OCI-LY1 (cell line): ENCODE data around the gene ELOVL1.

ENCODE experiments used
- EZH2 ChIP-seq: fragments of 200-600 bp; sonication (generic), shearing (Covaris generic); IDR thresholded peaks from 2 replicates; pipeline ENCODE4 v1.8.0; 2017; ENCODE audit warnings: borderline replicate concordance, mixed run types, mild to moderate bottlenecking, antibody characterized with exemption, low read length, moderate library complexity, mixed read lengths
- TF ChIP-seq, protein P1 (sequence below): fragments of 200-600 bp; sonication (generic), shearing (Covaris generic); IDR thresholded peaks from 2 replicates; pipeline ENCODE4 v1.5.1; 2017; ENCODE audit warnings: mild to moderate bottlenecking, antibody characterized with exemption, low read length, moderate library complexity, mixed read lengths

DNA sequence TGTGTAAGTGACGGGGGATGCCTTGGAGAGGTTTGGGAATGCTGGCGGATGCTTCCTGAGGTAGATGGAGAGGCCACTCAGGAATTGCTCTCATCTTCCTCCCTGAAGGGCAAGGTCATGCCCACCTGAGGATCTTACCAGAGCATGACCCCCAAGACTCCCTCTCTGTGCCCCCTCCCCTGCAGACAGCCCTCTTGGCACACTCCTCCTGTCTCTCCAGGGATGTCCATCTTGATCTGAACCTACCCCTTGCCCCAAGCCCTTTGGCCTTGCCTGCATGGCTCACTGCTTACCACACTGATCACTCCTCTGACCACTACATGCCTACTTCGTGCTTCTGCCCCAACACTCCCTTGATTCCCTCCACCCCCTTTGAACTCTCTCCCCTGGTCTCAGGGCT is 48.0 kb downstream of the ELOVL1 start:
- TF ChIP-seq EZH2: no peak
- TF ChIP-seq, protein P1, sequence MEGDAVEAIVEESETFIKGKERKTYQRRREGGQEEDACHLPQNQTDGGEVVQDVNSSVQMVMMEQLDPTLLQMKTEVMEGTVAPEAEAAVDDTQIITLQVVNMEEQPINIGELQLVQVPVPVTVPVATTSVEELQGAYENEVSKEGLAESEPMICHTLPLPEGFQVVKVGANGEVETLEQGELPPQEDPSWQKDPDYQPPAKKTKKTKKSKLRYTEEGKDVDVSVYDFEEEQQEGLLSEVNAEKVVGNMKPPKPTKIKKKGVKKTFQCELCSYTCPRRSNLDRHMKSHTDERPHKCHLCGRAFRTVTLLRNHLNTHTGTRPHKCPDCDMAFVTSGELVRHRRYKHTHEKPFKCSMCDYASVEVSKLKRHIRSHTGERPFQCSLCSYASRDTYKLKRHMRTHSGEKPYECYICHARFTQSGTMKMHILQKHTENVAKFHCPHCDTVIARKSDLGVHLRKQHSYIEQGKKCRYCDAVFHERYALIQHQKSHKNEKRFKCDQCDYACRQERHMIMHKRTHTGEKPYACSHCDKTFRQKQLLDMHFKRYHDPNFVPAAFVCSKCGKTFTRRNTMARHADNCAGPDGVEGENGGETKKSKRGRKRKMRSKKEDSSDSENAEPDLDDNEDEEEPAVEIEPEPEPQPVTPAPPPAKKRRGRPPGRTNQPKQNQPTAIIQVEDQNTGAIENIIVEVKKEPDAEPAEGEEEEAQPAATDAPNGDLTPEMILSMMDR: no peak
